Thyroid gland (tissue), 4 donors: ENCODE measurements around the gene PDE8B.

Experiments
- POLR2A ChIP-seq, 2 donors: fragments of 450-650 bp; IDR thresholded peaks; one replicate each; pipeline ENCODE4 v1.6.1; 2017; ENCODE audit warnings: antibody characterized with exemption in 2 of 2, mild to moderate bottlenecking in 2 of 2, moderate library complexity in 1 of 2
- TF ChIP-seq, protein P1 (sequence below), 6 experiments: fragments of 200-600 bp in 3 of 6; fragments of 450-650 bp in 3 of 6; sonication (generic) in 3 of 6; IDR thresholded peaks; one replicate each; pipeline ENCODE4 v1.5.1; 2016 to 2019; ENCODE audit warnings: antibody characterized with exemption in 6 of 6, mild to moderate bottlenecking in 2 of 6, inconsistent platforms in 1 of 6, moderate library complexity in 1 of 6

DNA sequence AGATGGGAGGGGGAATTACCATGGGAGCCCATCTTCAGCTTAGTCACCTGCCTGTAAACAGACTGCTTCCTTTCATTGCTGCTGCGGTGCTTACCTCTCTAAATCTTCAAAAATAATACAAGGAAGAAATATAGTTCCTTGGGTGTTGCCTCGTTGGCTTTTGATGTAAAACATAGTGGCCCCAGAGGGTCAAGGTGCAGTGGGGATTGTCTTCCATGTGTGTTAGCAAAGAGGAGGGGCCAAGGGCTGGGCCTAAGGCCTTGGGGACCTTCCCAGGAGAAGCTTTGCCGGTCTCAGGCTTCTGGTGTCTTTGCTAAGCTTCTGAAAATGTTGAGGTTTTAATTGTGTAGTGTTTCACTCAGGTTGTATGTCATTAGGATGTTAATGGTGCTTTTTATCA is 90.0 kb downstream of the PDE8B start:
- no peak for TF ChIP-seq POLR2A (IDR thresholded peaks at IDR 0.05)
- TF ChIP-seq, protein P1, sequence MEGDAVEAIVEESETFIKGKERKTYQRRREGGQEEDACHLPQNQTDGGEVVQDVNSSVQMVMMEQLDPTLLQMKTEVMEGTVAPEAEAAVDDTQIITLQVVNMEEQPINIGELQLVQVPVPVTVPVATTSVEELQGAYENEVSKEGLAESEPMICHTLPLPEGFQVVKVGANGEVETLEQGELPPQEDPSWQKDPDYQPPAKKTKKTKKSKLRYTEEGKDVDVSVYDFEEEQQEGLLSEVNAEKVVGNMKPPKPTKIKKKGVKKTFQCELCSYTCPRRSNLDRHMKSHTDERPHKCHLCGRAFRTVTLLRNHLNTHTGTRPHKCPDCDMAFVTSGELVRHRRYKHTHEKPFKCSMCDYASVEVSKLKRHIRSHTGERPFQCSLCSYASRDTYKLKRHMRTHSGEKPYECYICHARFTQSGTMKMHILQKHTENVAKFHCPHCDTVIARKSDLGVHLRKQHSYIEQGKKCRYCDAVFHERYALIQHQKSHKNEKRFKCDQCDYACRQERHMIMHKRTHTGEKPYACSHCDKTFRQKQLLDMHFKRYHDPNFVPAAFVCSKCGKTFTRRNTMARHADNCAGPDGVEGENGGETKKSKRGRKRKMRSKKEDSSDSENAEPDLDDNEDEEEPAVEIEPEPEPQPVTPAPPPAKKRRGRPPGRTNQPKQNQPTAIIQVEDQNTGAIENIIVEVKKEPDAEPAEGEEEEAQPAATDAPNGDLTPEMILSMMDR (IDR thresholded peaks at IDR 0.05): no peak
